NCI-H69 (cell line): ENCODE measurements around the gene SH3BP4.

ENCODE experiments used
- DNase-seq: peaks from one replicate; lab custom pipeline; 2025; lab: John Stamatoyannopoulos, UW

The SH3BP4 gene

DNA sequence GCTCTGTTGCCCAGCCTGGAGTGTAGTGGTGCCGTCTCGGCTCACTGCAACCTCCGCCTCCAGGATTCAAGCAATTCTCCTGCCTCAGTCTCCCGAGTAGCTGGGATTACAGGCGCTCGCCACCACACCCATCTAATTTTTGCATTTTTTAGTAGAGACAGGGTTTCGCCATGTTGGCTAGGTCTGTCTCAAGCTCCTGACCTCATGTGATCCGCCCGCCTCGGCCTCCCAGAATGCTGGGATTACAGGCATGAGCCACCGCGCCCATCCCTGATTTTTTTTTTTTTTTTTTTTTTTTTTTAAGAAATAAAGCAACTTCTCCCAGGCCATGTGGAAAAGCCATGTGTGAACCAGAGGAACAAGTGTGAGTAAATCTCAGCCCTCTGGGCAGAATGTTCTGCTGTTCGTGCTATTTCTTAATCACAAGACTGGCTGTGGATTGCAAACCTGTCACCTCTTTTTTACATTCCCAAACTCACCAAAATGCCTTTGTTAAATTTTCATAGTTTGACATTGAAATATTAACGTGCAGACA lies 6.4 kb upstream of the SH3BP4 start:
- DNase-seq = no peak

- DNase-seq = no peak
Measured at GRCh38 chr2:234947556-234947955, 4.3 kb upstream of the SH3BP4 start.

GRCh38 chr2:234949762-234950434 lies 1.9 kb upstream of the SH3BP4 start:
- DNase-seq = no peak

DNA sequence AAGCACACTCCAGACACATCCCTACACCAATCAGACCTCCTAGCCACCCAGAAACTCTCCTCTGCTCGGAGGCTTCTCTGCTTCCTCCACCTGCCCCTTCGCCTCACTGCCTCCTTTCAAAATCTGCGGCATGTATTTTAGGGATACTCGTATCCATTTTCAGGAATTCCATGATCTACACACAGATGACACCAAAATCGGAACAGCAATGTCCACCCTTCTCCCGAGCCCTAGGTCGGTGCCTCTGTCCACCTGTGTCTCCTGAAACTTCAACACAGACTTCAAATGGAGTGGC lies 1.4 kb upstream of the SH3BP4 start:
- no peak for DNase-seq

- DNase-seq = no peak
Measured at GRCh38 chr2:234950730-234951663, 820 bp upstream of the SH3BP4 start.

DNA sequence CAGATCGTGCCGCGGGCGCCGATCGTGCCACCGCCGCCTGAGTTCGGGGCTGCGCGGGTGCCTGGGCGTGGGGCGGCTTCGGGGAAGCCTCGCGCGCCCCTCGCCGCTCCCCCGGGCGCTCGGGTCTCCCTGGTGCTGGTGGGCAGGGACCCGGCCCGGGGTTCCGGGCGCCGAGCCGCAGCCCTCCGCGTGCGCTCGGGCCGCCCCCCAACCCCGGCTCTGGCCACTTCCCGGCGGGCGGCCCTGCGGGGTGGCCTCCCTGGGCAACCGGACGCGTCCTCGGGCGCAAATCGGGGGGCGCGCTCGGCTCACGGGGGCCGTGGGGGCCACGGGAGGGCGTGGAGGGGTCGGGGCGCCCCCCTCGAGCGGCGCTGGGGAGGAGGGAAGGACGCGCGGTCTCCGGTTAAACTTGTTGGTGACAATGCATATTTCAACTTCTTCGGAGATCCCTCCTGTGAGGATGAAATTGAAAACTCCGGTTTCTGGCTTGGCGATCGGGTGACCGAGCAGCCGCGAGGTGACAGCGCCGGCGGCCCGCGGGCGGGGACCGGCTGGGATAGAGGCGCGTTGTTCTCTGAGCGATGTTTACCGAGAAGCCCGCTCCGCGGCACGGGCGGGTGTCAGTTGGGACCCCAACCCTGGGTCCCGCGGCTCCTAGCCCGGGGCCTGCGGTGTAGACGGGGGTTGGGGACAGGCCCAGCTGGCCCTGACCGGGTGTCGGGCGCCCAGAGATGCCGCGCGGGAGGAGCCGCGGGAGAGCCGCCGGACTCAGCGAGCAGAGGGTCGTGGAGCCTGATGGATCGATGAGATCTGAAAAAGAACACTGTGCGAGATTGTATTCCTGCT lies 676 bp downstream of the SH3BP4 start:
- DNase-seq = peak; percentile 57

DNA sequence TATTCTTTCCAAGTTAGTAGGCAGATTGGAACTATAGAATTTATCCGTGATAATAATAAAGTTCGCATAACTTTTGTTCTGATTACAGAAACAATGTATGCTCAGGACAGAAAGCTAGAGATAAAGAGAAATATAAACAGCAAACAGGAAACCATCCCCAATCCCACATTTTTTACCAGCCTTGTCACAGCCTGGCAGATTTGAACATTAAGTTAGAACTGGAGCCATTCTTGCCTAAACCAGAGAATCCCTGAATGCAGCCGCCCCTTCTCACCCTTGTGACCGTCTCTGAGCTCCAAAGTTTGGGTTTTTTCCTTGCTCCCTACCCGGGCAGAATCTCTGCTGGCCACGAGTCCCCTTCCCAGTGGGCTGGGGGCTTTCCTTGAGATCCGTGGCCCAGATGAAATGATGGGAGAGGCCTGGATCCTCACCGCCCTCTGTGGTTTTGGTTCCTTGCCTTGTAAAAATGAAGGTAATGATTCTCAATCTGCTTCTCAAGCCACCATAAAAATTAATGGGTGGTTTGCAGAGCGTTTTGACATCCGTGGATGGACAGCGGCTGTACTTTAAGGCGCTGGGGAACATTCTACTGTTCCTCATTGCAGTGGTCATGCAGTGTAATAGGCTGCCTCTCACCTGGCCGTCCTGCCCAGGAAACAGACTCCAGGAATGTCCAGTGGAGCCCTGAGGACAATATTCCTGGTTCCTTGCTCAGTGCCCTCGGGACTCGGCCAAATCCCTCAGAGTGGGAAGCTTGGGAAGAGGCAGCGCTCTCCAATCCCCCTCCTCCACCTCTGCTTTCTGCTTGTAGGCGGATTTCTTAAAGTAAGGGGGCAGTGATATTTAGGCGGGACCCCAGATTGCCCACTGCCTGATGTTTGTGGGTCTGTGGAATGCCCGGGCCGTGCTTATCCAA lies 1.6 kb downstream of the SH3BP4 start:
- DNase-seq = peak; percentile 30

GRCh38 chr2:234954551-234954992 lies 2.8 kb downstream of the SH3BP4 start:
- peak; percentile 6 for DNase-seq

GRCh38 chr2:234955091-234955591 lies 3.3 kb downstream of the SH3BP4 start:
- no peak for DNase-seq

GRCh38 chr2:234955971-234956509 lies 4.2 kb downstream of the SH3BP4 start:
- DNase-seq = no peak

DNA sequence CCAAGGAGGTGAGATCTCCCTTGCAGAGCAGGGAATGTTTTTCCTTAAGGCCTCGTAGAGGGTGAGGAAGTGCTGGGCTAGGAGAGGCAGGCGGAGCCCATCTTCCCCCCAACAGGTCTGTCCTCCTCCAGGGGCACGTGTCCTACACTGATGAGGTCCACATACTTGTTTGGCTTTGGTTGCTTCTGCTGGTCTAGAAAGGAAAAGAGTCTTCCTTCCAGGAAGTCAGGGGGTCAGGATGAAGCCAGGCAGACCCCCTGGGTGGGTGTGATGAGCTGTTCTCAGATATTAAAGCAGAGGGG lies 6.0 kb downstream of the SH3BP4 start:
- no peak for DNase-seq

GRCh38 chr2:234958311-234958710 lies 6.5 kb downstream of the SH3BP4 start:
- no peak for DNase-seq

DNA sequence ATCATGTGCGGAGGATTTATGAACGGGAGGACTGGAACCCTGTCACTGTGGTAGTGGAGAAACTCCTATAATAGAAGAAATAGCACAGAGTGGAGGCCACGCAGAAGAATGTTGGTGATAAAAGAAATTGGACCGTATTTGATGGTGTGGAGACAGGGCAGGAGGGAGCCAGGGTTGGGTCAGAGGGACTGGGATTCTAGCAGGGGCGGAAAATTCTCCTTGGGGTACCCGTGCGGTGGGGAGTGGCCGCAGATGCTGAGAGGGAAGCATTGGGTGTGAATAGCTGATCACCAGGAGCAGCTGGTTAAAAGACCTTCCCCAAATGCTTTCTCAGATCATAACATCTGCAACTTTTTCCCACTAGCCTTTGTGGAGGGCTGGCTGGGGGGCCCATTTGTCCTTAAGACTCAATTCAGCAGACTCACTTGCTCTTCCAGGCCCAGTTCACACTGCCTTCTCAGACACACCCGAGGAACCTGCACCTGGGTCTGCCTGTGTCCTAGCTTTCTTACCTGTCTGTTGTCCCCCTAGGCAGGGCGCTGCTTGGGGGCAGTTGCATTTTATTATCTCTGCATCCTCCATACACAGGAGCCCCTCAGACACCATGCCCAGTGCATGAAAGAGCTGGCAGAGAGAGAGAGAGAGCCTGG lies 7.1 kb downstream of the SH3BP4 start:
- no peak for DNase-seq

DNA sequence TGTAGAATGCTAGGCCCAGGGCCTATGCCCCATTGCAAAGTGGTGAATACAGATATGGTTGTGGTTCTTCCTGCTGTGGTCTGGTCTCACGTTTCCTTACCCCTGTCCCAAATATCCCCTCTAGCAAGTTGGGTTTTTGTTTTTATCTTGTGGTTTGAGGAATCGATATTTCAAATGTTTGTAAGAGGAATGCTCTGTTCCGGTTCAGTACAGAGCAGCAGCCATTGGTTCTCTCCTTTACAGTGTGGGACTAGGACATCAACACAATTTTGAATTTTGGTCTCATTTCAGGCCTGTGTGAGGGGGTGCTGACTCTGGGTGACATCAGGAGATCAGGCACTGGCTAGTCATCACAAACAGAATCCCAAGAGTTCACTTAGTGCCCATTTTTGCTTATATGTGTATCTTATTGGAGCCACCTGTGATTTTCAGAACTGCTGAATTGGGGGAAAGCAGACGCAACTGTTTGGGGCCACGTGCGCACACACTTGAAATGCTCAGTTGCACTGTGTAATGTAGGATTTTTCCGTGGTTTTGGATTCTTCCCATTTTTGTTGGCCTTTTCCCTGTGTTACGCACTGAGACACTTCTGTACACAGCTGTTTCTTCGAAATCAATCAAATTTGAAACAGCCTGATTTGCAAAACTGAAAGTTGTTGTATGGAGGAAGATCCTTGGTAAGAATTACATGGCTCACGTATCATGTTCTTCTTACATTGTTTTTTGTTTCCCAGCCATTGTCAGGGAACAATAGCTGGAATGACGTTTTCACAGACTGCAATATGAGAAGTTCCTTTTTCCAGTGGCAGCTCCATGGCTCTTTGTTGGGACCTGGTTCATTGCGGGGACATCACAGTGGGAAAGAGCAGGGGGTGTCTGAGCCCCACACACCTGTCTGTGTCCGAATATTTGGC lies 8.6 kb downstream of the SH3BP4 start:
- DNase-seq = peak; percentile 40

GRCh38 chr2:234961784-234962183 lies 10.0 kb downstream of the SH3BP4 start:
- DNase-seq = no peak

- peak; percentile 6 for DNase-seq
Measured at GRCh38 chr2:234963773-234964615, 12.2 kb downstream of the SH3BP4 start.

DNA sequence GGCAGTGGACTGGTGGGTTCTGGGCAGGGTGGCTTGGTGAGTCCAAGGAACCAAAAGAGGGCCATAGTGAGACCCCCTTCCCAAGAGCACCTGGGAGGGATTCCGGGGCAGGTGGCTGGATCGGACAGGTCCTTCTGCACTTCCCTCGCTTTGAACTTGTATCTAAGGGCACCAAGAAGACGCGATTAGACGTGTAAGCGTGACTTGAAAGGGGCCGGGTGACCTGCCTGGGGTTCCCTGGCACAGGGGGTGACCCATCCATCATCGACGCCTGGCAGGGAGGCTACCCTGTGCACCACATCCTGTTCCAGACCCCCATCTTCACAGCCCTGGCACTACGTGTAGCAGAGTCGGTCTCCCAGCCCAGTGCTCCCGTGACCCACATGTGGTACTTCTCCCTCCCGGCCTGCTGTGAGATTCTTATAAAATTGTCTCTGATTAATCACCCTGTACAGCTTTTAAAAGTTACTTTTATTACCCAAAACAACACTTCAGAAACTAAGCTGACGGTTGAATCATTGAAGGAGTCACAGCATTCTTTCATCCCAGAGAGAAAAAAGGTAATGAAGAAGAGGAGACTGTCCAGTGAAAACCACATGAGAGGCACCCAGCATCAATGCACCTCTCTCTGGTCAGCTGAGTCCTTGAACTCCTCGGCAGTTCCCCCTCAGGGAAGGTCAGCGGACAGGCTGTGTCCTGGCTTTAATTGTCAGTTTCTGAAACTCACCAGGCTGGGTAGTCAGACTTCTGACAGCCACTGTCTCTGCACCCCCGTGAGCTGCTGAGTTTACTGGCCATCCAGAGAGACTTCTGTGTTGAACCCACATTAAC lies 13.0 kb downstream of the SH3BP4 start:
- no peak for DNase-seq
